ENCODE data around the gene RAB18.

RAB18 gene

GRCh38 chr10:27506280-27506679 lies 2.2 kb downstream of the RAB18 start:
- no peak for TF ChIP-seq EGR1 (IDR thresholded peaks at IDR 0.05)
- no peak for TF ChIP-seq FOXM1 (IDR thresholded peaks at IDR 0.05; ENCODE audit: borderline replicate concordance, low read depth)
- no peak for TF ChIP-seq USF1 (IDR thresholded peaks at IDR 0.05)
- TF ChIP-seq YY1 (IDR thresholded peaks at IDR 0.05; ENCODE audit: low read depth), result no peak
- TF ChIP-seq RAD21 (IDR thresholded peaks at IDR 0.05; ENCODE audit: low read depth), result no peak
- no peak for TF ChIP-seq ZBTB7A (IDR thresholded peaks at IDR 0.05; ENCODE audit: low read depth)
- TF ChIP-seq TEAD4 (IDR thresholded peaks at IDR 0.05), result no peak
- TF ChIP-seq TCF12 (IDR thresholded peaks at IDR 0.05; ENCODE audit: low read depth), result no peak
- TF ChIP-seq, protein P1, sequence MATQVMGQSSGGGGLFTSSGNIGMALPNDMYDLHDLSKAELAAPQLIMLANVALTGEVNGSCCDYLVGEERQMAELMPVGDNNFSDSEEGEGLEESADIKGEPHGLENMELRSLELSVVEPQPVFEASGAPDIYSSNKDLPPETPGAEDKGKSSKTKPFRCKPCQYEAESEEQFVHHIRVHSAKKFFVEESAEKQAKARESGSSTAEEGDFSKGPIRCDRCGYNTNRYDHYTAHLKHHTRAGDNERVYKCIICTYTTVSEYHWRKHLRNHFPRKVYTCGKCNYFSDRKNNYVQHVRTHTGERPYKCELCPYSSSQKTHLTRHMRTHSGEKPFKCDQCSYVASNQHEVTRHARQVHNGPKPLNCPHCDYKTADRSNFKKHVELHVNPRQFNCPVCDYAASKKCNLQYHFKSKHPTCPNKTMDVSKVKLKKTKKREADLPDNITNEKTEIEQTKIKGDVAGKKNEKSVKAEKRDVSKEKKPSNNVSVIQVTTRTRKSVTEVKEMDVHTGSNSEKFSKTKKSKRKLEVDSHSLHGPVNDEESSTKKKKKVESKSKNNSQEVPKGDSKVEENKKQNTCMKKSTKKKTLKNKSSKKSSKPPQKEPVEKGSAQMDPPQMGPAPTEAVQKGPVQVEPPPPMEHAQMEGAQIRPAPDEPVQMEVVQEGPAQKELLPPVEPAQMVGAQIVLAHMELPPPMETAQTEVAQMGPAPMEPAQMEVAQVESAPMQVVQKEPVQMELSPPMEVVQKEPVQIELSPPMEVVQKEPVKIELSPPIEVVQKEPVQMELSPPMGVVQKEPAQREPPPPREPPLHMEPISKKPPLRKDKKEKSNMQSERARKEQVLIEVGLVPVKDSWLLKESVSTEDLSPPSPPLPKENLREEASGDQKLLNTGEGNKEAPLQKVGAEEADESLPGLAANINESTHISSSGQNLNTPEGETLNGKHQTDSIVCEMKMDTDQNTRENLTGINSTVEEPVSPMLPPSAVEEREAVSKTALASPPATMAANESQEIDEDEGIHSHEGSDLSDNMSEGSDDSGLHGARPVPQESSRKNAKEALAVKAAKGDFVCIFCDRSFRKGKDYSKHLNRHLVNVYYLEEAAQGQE (IDR thresholded peaks at IDR 0.05; ENCODE audit: low read depth), result no peak
- no peak for TF ChIP-seq NFIC (IDR thresholded peaks at IDR 0.05)
- TF ChIP-seq CREB1 (IDR thresholded peaks at IDR 0.05; ENCODE audit: low read depth), result no peak
- TF ChIP-seq CEBPB (IDR thresholded peaks at IDR 0.05), result no peak
- TF ChIP-seq TAF1 (IDR thresholded peaks at IDR 0.05; ENCODE audit: low read depth), result no peak
- TF ChIP-seq, protein P2, sequence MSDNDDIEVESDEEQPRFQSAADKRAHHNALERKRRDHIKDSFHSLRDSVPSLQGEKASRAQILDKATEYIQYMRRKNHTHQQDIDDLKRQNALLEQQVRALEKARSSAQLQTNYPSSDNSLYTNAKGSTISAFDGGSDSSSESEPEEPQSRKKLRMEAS (IDR thresholded peaks at IDR 0.05), result no peak
- TF ChIP-seq EP300 (IDR thresholded peaks at IDR 0.05; ENCODE audit: borderline replicate concordance), result no peak

DNA sequence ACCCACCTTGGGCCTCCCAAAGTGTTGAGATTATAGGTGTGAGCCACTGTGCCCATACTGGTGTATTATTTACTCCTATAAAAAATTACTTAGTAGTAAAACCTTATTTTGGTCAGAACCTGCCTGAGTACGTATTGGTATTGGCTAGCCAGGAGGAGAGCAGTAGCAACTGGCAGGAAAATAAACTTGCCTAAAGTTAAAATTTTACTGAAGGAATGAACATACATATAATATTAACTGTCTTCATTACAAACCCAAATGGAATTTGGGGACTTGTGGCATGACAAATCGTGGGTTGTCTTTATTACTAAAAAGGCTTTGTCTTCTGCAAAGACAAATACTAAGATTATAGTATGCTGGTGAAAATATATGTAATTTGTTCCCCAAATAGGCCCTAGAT lies 8.4 kb downstream of the RAB18 start:
- no peak for TF ChIP-seq YY1 (IDR thresholded peaks at IDR 0.05; ENCODE audit: low read depth)
- TF ChIP-seq USF1 (IDR thresholded peaks at IDR 0.05), result no peak
- TF ChIP-seq TEAD4 (IDR thresholded peaks at IDR 0.05), result no peak

GRCh38 chr10:27513451-27514191 lies 9.5 kb downstream of the RAB18 start:
- TF ChIP-seq TCF12 (IDR thresholded peaks at IDR 0.05; ENCODE audit: low read depth), result no peak
- TF ChIP-seq, protein P2 (IDR thresholded peaks at IDR 0.05), result no peak
- TF ChIP-seq TEAD4 (IDR thresholded peaks at IDR 0.05), result no peak
- TF ChIP-seq TAF1 (IDR thresholded peaks at IDR 0.05; ENCODE audit: low read depth), result no peak
- TF ChIP-seq EGR1 (IDR thresholded peaks at IDR 0.05), result no peak
- TF ChIP-seq USF1 (IDR thresholded peaks at IDR 0.05), result no peak
- TF ChIP-seq CREB1 (IDR thresholded peaks at IDR 0.05; ENCODE audit: low read depth), result no peak
- TF ChIP-seq CEBPB (IDR thresholded peaks at IDR 0.05), result no peak
- no peak for TF ChIP-seq ZBTB7A (IDR thresholded peaks at IDR 0.05; ENCODE audit: low read depth)
- TF ChIP-seq NFIC (IDR thresholded peaks at IDR 0.05), result no peak
- TF ChIP-seq YY1 (IDR thresholded peaks at IDR 0.05; ENCODE audit: low read depth), result no peak
- TF ChIP-seq FOXM1 (IDR thresholded peaks at IDR 0.05; ENCODE audit: borderline replicate concordance, low read depth), result no peak
- TF ChIP-seq RAD21 (IDR thresholded peaks at IDR 0.05; ENCODE audit: low read depth), result no peak
- TF ChIP-seq EP300 (IDR thresholded peaks at IDR 0.05; ENCODE audit: borderline replicate concordance), result no peak
- TF ChIP-seq, protein P1 (IDR thresholded peaks at IDR 0.05; ENCODE audit: low read depth), result no peak

GRCh38 chr10:27514243-27514642 lies 10.1 kb downstream of the RAB18 start:
- no peak for TF ChIP-seq TEAD4 (IDR thresholded peaks at IDR 0.05)
- no peak for TF ChIP-seq EGR1 (IDR thresholded peaks at IDR 0.05)
- no peak for TF ChIP-seq EP300 (IDR thresholded peaks at IDR 0.05; ENCODE audit: borderline replicate concordance)
- no peak for TF ChIP-seq NFIC (IDR thresholded peaks at IDR 0.05)
- no peak for TF ChIP-seq FOXM1 (IDR thresholded peaks at IDR 0.05; ENCODE audit: borderline replicate concordance, low read depth)
- no peak for TF ChIP-seq CREB1 (IDR thresholded peaks at IDR 0.05; ENCODE audit: low read depth)
- TF ChIP-seq, protein P1 (IDR thresholded peaks at IDR 0.05; ENCODE audit: low read depth), result no peak
- TF ChIP-seq RAD21 (IDR thresholded peaks at IDR 0.05; ENCODE audit: low read depth), result no peak
- TF ChIP-seq CEBPB (IDR thresholded peaks at IDR 0.05), result no peak
- no peak for TF ChIP-seq ZBTB7A (IDR thresholded peaks at IDR 0.05; ENCODE audit: low read depth)
- TF ChIP-seq TCF12 (IDR thresholded peaks at IDR 0.05; ENCODE audit: low read depth), result no peak
- no peak for TF ChIP-seq YY1 (IDR thresholded peaks at IDR 0.05; ENCODE audit: low read depth)
- TF ChIP-seq, protein P2 (IDR thresholded peaks at IDR 0.05), result no peak
